H7 (cell line): ENCODE data around the gene MRPL1. TPM values are rescaled to one million over a fixed set of nuclear protein-coding genes. Genes with fewer than 3 reads are reported as not detected.

Experiments
- DNase-seq: peaks from one replicate; pipeline ENCODE4 v3.0.0; 2012
- H3K27me3 ChIP-seq: 2 replicates; pipeline ENCODE4 v1.6.0; 2011; ENCODE audit warnings: mild to moderate bottlenecking, low read length; ENCODE audit not compliant: control insufficient read depth, insufficient read depth
- H3K36me3 ChIP-seq: replicated peaks from 2 replicates; pipeline ENCODE4 v1.5.1; 2011; ENCODE audit warnings: low read length; ENCODE audit not compliant: control insufficient read depth, insufficient read depth
- H3K4me3 ChIP-seq: 2 replicates; pipeline ENCODE4 v1.5.1; 2011; ENCODE audit warnings: low read depth, mild to moderate bottlenecking, control low read depth, low read length, moderate library complexity; ENCODE audit not compliant: insufficient read depth
- total RNA-seq: library from RNA; depleted of rRNA; stranded (reverse); fragments of >200 nt; shearing (Covaris generic); gene quantifications from 2 replicates; pipeline ENCODE4 v1.2.3, GENCODE V29; 2014; rRNA removed

MRPL1 gene
- 16.8 and 28.7 TPM in 2 replicates for total RNA-seq

DNA sequence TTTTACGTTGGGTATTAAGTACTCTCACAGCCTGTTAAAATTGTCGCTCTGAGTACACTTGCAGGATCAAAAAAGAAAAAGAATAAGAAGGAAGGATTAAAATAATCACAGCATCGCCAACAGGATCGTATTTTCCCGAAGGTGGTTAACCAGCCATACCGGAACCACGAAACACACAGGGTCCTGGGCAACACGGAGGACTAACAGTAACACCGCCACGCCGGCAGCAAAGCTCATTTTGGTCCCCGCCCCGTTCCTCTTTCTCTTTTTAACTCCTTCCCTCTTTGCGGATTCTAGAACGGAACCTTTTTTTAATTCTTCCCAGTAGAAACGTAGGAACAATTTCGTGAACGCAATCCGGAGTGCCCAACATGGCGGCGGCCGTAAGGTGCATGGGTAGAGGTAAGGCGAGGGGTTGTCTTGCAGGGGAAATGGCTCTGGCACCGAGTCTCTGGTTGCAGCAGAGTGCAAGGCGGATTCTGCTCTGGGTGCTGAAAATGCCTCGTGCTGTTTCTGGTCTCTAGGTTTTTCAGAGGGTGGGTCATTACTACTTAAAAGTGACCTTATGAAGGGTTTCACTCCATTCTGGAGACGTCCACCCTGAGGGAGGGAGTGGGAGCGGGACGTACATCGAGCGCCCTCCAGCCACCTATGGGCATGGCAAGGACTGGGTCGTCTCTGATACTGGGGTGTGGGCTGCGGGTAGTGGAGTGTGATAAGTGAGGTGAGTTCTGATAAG is at the start of gene MRPL1:
Gene MRPL1 (plus strand): TSS at position 353 of the 739 bp plus-strand sequence. CDS start 19 bp downstream, at position 372.
- Histone ChIP-seq H3K4me3 (peak within 1 kb of the TSS; percentile 39), H3K27me3 (no peaks in the 10 kb centered on the region), H3K36me3 (no peaks in the 10 kb centered on the region)
- peak; percentile 74 for DNase-seq

DNA sequence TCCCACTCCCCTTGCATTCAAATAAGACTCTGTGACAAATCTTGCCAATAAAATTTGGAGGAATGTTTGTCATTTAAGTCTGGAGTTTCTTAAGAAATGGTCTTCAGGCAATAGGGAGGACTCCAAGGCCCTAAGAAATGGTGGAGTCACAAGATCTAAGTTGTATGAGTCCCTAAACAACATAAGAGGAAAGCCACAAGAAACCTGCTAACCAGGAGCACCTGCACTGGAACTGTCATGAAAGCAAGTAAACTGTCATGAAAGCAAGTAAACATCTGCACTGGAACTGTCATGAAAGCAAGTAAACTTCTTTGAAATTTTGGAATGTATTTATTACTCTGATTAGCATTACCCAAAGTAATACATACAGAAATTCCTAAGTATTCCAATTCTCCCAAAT is 47.0 kb upstream of the MRPL1 start:
- Histone ChIP-seq H3K36me3 (no peaks in the 10 kb centered on the region), H3K27me3 (no peaks in the 10 kb centered on the region; the same call in 1 of the 2 replicates), H3K4me3 (no peak overlapping the region)
- DNase-seq = no peak

DNA sequence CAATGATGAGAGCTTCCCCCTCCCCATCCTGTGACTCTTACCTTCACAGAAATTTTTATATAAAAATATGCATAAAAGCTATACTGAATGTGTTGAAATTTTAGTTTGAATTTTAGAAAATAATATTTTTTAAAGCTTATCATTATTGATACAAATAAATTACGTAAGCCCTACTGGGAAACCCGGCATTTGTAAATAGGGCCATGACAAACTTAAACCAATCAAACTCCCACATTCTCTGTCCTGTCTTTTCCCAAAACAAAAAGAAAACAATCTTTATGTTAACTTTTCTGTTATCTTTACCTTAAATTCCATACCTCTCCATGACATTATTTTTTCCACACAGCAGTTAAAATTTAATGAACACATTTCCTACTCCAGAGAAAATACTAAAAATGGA is 46.1 kb upstream of the MRPL1 start:
- H3K4me3 ChIP-seq = no peak overlapping the region
- H3K36me3 ChIP-seq = no peaks in the 10 kb centered on the region
- H3K27me3 ChIP-seq = no peaks in the 10 kb centered on the region; the same call in 1 of the 2 replicates
- DNase-seq = no peak

DNA sequence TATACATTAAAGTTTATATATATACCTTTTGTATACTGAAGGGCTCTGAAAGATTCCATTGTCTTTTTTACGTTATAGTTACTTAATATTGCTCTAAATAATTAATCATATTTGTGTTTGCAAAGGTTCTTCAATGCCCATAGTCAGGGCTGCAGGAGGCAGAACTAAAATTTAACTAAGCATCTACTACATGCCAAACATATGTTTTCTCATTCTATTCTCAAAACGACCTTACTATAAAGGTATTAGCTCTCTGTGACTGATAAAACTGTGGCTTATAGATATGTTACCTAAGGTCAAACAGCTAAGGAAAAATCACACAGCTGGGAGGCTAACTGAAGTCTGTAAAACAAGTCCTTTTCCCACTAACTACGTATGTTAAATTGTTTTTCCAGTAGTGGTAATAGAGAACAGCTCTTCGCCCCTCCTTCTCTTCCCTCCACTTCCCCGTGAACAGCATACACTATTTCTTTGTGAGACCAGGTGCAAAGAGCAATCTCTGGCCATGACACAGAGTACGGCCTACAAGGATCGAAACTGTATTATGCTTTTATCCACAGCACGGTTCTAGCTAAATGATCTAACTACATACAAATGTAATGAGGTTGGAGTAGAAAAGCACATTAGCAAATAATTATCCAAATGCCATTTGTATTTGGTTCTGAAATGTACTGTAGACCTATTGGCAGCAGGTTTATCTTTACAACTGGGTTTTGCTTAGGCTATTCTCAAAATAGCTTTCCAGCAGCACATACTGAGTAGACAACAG is 45.1 kb upstream of the MRPL1 start:
- Histone ChIP-seq H3K27me3 (no peaks in the 10 kb centered on the region; the same call in 1 of the 2 replicates), H3K4me3 (no peak overlapping the region; the same call in 1 of the 2 replicates), H3K36me3 (no peaks in the 10 kb centered on the region)
- no peak for DNase-seq

DNA sequence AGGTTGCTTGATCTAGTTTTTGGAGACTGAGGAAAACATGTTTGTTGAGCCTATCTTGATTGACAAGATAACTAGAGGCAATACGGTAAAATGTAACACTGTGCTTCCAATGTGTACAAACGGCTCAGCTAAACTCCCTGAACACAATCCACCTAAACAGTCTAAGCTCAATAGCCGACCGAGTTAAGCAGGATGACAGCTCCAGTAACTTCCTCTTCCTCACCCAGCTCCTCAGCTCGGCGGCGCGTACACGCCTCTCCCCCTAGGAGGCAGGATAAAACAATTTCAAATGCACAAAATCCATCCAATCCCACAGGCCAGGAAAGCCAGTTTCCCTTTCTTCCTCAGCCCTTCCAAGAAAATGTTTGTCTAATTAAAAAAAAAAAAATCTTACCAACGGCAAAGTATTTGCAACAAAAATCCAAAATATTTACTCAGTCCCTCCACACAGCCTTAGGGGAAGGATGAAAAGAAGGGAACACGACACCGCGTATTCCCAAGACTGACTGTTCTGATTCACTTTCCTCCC is 44.5 kb upstream of the MRPL1 start:
- Histone ChIP-seq H3K4me3 (peak overlapping the region; percentile 80), H3K27me3 (no peaks in the 10 kb centered on the region; the same call in 1 of the 2 replicates)

DNA sequence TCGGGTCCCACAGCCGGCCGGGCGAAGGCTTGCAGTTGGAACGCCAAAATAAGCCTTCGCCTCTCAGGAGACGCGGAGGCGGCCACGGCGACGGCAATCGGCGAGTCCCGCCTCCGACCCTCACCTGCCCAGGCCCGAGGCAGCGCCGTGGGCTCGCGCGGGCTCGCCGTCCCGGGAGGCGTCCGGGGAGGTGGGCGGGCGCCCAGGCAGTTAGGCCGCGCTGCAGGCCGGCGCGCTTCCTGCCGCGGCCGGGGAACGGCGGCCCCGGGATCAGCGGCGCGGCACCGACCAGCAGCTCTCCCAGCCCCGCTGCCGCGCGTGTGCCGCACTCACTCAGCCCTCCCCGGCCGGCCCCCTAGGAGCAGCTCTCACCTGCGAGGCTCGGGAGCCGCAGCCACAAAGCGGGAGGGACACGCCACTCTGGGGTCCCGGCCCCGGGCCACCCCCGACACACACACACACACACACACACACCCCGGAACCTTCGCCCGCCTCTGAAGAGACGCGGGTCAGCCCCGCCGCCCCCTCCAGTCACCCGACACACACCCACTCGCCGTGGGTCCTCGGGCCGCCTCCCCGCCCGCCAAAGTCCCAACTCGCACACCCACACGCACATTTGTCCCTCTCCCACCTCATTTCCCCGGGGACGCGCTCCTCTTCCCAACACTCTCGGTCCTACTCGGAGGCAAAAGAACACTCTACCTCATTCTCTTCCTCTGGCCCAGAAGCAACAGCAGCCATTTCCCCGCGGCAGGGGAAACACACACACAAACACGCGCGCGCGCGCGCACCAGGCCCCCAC is 43.8 kb upstream of the MRPL1 start, which contains the start of gene CNOT6L:
Gene CNOT6L (minus strand): TSS at position 767 of the 802 bp plus-strand sequence. CDS start 60 bp downstream, at position 707.
- Histone ChIP-seq H3K36me3 (no peaks in the 10 kb centered on the region), H3K27me3 (no peaks in the 10 kb centered on the region; the same call in 1 of the 2 replicates), H3K4me3 (peak within 1 kb of the TSS; percentile 82)
- peak; percentile 72 for DNase-seq

More for the DNA sequence above, 44.5 kb upstream of the MRPL1 start:
- DNase-seq = peak; percentile 71
- no peaks in the 10 kb centered on the region for H3K36me3 ChIP-seq

DNA sequence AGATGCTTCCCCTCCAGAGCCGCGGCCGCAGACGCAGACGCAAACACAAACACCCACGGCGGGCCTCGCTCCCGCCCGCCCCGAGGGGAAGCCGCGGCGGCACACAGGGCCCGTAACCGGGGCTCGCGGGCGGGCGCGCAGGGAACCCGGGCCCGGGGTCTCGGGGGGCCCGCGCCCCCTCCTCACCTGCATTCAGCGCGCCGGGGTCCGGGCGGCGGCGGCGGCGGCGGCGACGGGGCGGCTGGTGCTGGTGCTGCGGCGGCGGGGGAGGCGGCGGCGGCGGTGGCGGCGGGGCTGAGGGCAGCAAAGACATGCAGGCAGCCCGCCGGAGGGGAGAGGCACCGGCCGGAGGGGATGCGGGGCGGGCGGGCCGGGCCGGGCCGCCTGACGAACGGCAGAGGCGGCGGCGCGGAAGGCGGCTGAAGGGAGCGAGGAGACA is 43.2 kb upstream of the MRPL1 start:
- no peaks in the 10 kb centered on the region for H3K36me3 ChIP-seq
- H3K4me3 ChIP-seq = peak overlapping the region; percentile 82
- DNase-seq = no peak
- no peaks in the 10 kb centered on the region; the same call in 1 of the 2 replicates for H3K27me3 ChIP-seq

DNA sequence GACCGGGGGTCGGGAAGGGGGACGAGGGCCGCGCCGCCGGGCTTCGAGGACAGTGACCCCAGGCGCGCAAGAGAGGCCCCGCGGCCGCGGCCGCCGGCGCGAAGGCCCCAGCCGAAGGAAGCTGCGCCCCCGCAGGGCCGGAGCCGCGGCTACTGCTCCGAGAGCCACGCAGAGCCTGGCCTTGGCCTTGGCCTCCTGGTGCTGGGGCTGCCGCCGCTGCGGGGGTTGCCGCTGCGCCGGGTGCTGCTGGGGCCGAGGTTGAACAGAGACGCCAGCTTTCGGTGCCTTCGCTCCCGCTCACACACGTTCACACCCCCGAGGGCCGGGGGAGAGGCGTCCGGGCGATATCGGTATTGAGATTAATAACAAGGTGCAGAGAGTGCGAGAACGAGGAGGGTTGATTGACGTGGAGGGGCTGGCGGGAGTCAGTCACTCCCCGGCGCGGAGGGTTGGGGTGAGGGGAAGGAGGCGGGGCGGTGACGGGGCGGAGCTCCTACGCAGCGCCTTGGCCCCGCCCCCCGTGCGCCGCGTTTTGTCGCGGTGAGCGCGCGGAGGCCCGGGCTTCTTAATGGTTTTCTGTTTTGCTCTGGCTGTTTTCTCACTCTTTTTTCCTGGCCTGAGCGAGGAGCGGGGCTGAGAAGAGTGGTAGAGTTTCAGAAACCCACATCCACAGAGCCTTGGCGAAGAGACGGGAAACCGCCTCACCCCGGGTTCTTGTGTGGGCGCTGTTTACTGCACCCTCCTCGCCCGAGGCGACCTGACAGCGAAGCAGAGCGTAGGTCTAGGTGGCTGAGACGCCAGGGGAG is 42.6 kb upstream of the MRPL1 start:
- DNase-seq = peak; percentile 94
- no peaks in the 10 kb centered on the region for H3K36me3 ChIP-seq
- H3K27me3 ChIP-seq = no peaks in the 10 kb centered on the region; the same call in 1 of the 2 replicates
- peak overlapping the region; percentile 82 for H3K4me3 ChIP-seq

DNA sequence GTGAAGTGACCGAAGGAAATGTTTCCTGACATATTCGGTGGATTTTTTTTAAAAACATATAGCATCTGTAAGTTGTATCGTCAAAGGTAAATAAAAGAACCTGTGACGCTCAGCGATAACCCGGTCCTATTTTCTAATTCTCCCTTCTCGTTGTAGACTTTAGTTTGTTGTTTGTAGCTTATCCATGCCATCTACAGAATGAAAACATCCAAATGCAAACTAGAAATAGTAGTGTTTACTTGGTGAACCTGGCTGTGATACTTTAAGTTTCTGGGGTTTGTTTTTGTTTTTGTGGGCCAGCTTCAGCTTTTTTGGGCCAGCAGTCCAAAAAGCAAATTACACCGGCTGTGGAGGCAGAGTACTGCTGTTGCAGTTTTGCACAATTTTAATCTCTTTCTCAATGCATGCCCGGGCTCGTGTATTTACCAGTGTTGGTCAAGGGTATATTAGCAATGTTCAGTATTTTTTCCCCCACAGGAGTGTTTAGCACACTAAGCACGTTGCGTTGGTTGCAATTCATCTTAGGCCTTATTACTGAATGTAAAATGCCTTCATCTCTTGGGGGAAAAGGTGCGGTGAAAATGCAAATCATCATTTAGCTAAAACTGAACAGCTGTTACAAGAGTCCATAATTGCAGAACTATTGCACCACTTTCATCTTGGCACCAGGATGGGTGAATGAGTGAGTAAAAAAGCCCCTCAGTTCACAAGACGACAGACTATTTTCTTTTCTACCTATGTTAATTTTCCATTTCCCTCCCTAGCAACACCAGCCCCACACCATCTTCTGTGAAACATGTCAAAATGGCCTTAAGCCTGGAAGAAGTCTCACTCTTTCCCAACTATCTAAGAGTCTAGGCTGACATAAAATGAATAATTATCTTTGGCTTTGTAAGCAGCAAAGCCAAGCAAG is 41.7 kb upstream of the MRPL1 start:
- DNase-seq = no peak
- no peaks in the 10 kb centered on the region; the same call in 1 of the 2 replicates for H3K27me3 ChIP-seq
- no peaks in the 10 kb centered on the region for H3K36me3 ChIP-seq
- H3K4me3 ChIP-seq = peak overlapping the region; percentile 82

DNA sequence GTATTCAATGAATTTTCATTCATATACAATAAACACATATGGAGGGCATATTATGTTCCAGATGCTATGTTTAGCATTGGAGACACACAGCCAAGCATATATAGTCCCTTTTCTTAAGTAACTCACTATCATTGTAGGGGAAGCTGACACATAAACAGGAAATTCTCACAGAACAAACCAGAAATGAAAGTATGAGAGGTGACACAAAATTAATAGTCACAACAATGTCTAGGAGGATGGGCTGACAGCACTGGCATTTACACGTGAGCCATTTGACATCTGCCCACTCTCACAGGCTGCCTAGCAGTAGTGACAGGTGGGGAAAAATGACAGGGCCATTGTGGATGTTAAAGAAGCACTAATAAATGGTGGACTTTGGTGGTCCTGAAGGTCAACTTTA is 40.9 kb upstream of the MRPL1 start:
- Histone ChIP-seq H3K27me3 (no peaks in the 10 kb centered on the region; the same call in 1 of the 2 replicates), H3K4me3 (no peak overlapping the region), H3K36me3 (no peaks in the 10 kb centered on the region)
- DNase-seq = no peak

DNA sequence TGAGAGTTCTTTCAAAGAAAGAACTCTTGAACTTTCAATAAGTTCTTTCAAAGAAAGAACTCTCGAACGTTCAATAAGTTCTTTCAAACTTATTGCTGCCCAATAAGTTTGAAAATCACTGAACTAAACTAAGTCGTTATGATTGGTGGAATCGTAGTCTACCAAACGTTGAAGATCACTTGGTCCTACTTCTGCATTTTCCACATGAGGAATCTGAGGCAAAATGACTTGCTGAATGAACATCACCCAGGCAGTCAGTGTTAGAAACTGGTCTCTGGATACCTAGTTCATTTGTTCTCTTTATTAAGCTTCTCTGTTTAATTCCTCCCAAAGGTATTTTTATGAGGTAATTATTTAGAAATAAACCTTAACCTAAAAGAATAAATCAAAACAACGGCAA is 36.4 kb upstream of the MRPL1 start:
- no peaks in the 10 kb centered on the region for H3K27me3 ChIP-seq
- no peaks in the 10 kb centered on the region for H3K36me3 ChIP-seq
- no peak for DNase-seq
- no peak overlapping the region for H3K4me3 ChIP-seq

DNA sequence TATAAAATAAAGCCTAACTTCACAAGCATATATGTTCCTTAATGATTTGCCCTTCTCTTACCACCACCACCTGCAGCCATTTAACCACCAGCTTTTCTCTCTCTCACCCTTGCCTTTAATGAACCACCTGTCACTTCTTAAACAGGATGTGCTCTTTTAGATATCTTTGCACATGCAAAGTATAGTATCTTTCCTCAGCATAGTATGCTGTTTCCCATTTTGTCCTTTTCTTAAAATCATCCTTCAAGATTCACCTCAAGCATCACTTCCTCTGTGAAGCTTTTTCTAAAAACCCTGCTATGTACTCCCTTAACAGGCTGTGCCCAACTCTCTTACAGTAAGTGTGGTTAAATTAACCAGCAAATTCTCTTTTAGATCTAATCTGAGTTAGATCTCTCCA is 35.3 kb upstream of the MRPL1 start:
- H3K4me3 ChIP-seq = no peak overlapping the region
- H3K36me3 ChIP-seq = no peaks in the 10 kb centered on the region
- H3K27me3 ChIP-seq = no peaks in the 10 kb centered on the region
- no peak for DNase-seq
